Endodermal cell (in vitro differentiated cells): ENCODE data around the gene GALNT9. TPM values are rescaled to one million over a fixed set of nuclear protein-coding genes. Genes with fewer than 3 reads are reported as not detected.

Experiments used
- DNase-seq: peaks from one replicate; pipeline ENCODE4 v3.0.0-alpha.2; 2017
- H3K27ac ChIP-seq: 2 replicates; pipeline ENCODE4 v1.5.1; 2013; ENCODE audit warnings: mild to moderate bottlenecking, low read depth, low read length, moderate library complexity
- H3K27me3 ChIP-seq: 2 replicates; pipeline ENCODE4 v1.6.1; 2013; ENCODE audit warnings: mild to moderate bottlenecking, low read length, moderate library complexity; ENCODE audit not compliant: insufficient read depth, control insufficient read depth, poor library complexity, severe bottlenecking
- H3K36me3 ChIP-seq: 2 replicates; pipeline ENCODE4 v1.7.0; 2013; ENCODE audit warnings: mild to moderate bottlenecking, low read length, moderate library complexity; ENCODE audit not compliant: control insufficient read depth, insufficient read depth
- H3K4me1 ChIP-seq: one replicate; pipeline ENCODE4 v1.7.0; 2013; ENCODE audit warnings: low read length; ENCODE audit not compliant: control insufficient read depth, insufficient read depth
- H3K4me3 ChIP-seq: 2 replicates; pipeline ENCODE4 v1.5.1; 2013; ENCODE audit warnings: mild to moderate bottlenecking, low read length, moderate library complexity
- H3K9ac ChIP-seq: 2 replicates; pipeline ENCODE4 v1.6.1; 2013; ENCODE audit warnings: mild to moderate bottlenecking, low read length, moderate library complexity; ENCODE audit not compliant: poor library complexity, severe bottlenecking; ENCODE audit errors: extremely low read depth
- H3K9me3 ChIP-seq: 2 replicates; pipeline ENCODE4 v1.6.1; 2013; ENCODE audit warnings: mild to moderate bottlenecking, low read length, moderate library complexity; ENCODE audit not compliant: control insufficient read depth
- H3K27ac Mint-ChIP-seq: 2 replicates; pipeline ENCODE4 v1.8.0; 2020; ENCODE audit warnings: mixed read lengths
- H3K27me3 Mint-ChIP-seq: 2 replicates; pipeline ENCODE4 v1.8.0; 2021; ENCODE audit warnings: mild to moderate bottlenecking, mixed read lengths; ENCODE audit not compliant: insufficient read depth
- H3K36me3 Mint-ChIP-seq: 2 replicates; pipeline ENCODE4 v1.8.0; 2020; ENCODE audit warnings: low read depth, mixed read lengths
- H3K4me1 Mint-ChIP-seq: 2 replicates; pipeline ENCODE4 v1.8.0; 2020; ENCODE audit warnings: mixed read lengths
- H3K4me3 Mint-ChIP-seq: 2 replicates; pipeline ENCODE4 v1.8.0; 2020; ENCODE audit warnings: mild to moderate bottlenecking, moderate library complexity, mixed read lengths
- H3K9me3 Mint-ChIP-seq: 2 replicates; pipeline ENCODE4 v1.8.0; 2020; ENCODE audit warnings: mild to moderate bottlenecking, mixed read lengths
- CTCF ChIP-seq: fragments of 200-600 bp; sonication (generic); conservative IDR thresholded peaks from 2 replicates; pipeline ENCODE4 v1.5.0; 2021; ENCODE audit warnings: antibody characterized with exemption, mild to moderate bottlenecking
- WGBS, 2 experiments: methylation state at CpG; one replicate each; pipeline versions ENCODE4 v1.1.5 to v1.1.7; 2013; ENCODE audit warnings: missing lambda C conversion rate in 2 of 2, mixed read lengths in 1 of 2; ENCODE audit not compliant: insufficient coverage in 1 of 2, insufficient read length in 1 of 2; 5-methylcytosine and 5-hydroxymethylcytosine counted together
- total RNA-seq, 2 donors: library from RNA; stranded (reverse); fragmentation: NEBNext Ultra II Directional in 1 of 2; extraction: Animal tissue kit (Norgen Biotek cat#: 25700) in 1 of 2; gene quantifications; 2 replicates in 1 of 2; 3 replicates in 1 of 2; pipeline ENCODE4 v1.2.1, GENCODE V29; 2021

Gene GALNT9
- total RNA-seq, 2 donors from 2014 or later, result 0.13 TPM; not detected in 1

DNA sequence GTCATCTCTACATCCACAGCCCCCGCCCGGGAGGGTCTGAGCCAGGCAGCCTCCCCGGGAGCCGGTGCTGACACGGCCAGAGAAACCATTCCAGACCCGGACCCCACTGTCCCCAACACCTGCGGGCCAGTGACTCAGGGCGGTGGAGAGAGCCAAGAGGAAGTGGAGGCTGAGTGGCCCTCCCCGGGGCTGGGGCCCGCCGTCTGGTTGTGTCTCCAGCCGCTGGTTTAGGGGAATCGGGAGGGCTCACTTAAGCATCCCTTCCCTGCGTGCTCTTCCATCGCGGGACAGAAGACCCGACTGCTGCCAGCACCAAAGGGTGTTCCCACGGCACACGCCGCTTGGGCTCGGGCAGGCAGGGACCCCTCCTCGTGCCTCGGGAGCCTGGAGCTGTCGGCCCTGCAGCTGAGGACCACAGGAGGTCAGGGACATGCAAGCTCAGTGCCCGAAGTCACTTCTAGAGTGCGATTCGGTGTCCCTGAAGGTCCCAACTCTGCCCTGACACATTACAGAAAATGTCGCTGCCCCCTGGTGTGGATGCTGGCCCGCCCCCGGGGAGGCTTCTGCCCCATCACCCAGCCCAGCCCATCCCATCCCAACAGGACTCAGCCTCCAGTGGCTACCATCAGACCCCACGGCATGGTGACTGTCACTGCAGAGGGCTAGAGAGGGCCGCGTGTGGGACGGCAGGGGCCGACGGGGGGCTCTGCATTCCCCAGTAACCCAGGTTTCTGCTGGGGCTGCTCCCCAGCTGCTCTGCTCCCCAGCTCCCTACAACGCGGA, 50.8 kb downstream of the GALNT9 start:
- 83 to 87% methylated on average over 24 to 38 of the region's 38 CpGs for WGBS, 2 experiments
- Histone ChIP-seq H3K9me3 (peaks cover 10% of the 10 kb centered on the region), H3K36me3 (no peaks in the 10 kb centered on the region), H3K4me1 (no peaks in the 10 kb centered on the region), H3K4me3 (no peak overlapping the region), H3K27ac (no peak overlapping the region), H3K9ac (no peak overlapping the region), H3K27me3 (no peaks in the 10 kb centered on the region)
- no peak for TF ChIP-seq CTCF
- no peak overlapping the region for H3K4me3 Mint-ChIP-seq
- DNase-seq, result no peak
- H3K27me3 Mint-ChIP-seq, result peaks cover 1% of the 10 kb centered on the region
- no peaks in the 10 kb centered on the region for H3K9me3 Mint-ChIP-seq
- peaks cover 9% of the 10 kb centered on the region for H3K4me1 Mint-ChIP-seq
- no peaks in the 10 kb centered on the region for H3K36me3 Mint-ChIP-seq
- no peak overlapping the region for H3K27ac Mint-ChIP-seq

- Mint-ChIP-seq H3K36me3 (no peaks in the 10 kb centered on the region), H3K27me3 (peaks cover 1% of the 10 kb centered on the region), H3K9me3 (no peaks in the 10 kb centered on the region), H3K27ac (no peak overlapping the region), H3K4me3 (no peak overlapping the region), H3K4me1 (peaks cover 9% of the 10 kb centered on the region)
- no peak overlapping the region for H3K4me3 ChIP-seq
- H3K36me3 ChIP-seq, result no peaks in the 10 kb centered on the region
- H3K9ac ChIP-seq, result no peak overlapping the region
- no peak for DNase-seq
- WGBS, 2 experiments, result 60 to 72% methylated on average over 3 to 10 of the region's 12 CpGs
- peaks cover 9% of the 10 kb centered on the region for H3K9me3 ChIP-seq
- no peaks in the 10 kb centered on the region for H3K27me3 ChIP-seq
- H3K4me1 ChIP-seq, result no peaks in the 10 kb centered on the region
- H3K27ac ChIP-seq, result no peak overlapping the region
- TF ChIP-seq CTCF, result no peak
Observed at GRCh38 chr12:132277949-132278348, 51.4 kb downstream of the GALNT9 start.

DNA sequence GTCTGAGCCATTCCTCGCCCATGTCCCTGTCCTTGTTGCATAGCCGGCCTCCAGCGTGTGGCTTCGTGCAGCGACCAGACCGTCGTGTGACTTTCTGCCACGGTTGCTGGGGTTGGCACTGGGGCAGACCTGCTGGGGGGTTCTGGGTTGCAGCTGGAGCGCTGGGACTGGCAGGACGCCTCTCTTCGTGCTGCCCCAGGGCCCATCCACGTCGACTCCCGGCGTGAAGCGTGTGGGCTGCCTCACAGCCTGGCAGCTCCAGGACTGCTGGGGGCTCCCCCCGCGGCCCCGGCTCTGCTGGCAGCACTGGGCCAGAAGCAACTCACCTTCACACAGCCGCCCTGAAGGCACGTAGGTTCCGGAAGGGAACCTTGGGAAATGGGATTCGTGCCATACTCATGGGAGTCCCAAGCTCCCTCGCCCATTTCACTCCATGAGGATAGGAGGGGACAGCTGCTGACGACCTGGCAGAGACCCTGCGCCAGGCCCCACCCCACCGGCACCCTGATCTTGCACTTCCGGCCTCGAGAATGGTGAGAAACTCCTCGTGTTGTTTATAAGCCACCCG, 51.9 kb downstream of the GALNT9 start:
- no peak overlapping the region for H3K9ac ChIP-seq
- H3K4me1 Mint-ChIP-seq, result peaks cover 9% of the 10 kb centered on the region
- H3K27me3 Mint-ChIP-seq, result peaks cover 1% of the 10 kb centered on the region
- no peaks in the 10 kb centered on the region for H3K4me1 ChIP-seq
- no peak overlapping the region for H3K27ac Mint-ChIP-seq
- H3K27me3 ChIP-seq, result no peaks in the 10 kb centered on the region
- DNase-seq, result no peak
- peaks cover 9% of the 10 kb centered on the region for H3K9me3 ChIP-seq
- no peak overlapping the region for H3K4me3 Mint-ChIP-seq
- WGBS, 2 experiments, result 86% methylated on average over 19 to 29 of the region's 31 CpGs
- TF ChIP-seq CTCF, result no peak
- H3K9me3 Mint-ChIP-seq, result no peaks in the 10 kb centered on the region
- H3K4me3 ChIP-seq, result no peak overlapping the region
- no peaks in the 10 kb centered on the region for H3K36me3 ChIP-seq
- no peaks in the 10 kb centered on the region for H3K36me3 Mint-ChIP-seq
- no peak overlapping the region for H3K27ac ChIP-seq
